Measurements from ENCODE around the gene PGAP3.

- TF ChIP-seq POLR2A (IDR thresholded peaks at IDR 0.05; ENCODE audit: low read length) (no peak), GATA1 (IDR thresholded peaks at IDR 0.05; ENCODE audit: low read depth, low read length) (no peak)
Measured at GRCh38 chr17:39655105-39655504, 32.8 kb downstream of the PGAP3 start.
